Calu3 (cell line): Measurements from ENCODE around the gene CLEC4D. TPM values are rescaled to one million over a fixed set of nuclear protein-coding genes. Genes with fewer than 3 reads are reported as not detected.

Experiments
- BruUV-seq: library from RNA; stranded (reverse); fragments of 400-500 nt; replicated peaks from 2 replicates; lab custom pipeline; 2021; lab: Mats Ljungman, UMichigan
- CTCF ChIA-PET: fragments of 300-600 bp; sonication (Branson Sonifier 250); formaldehyde crosslinking; loops from one replicate; lab custom pipeline; 2022; ENCODE audit warnings: antibody characterized with exemption; lab: Charles Lee
- DNase-seq: peaks from one replicate; pipeline ENCODE4 v3.0.0; 2022
- H3K27ac Mint-ChIP-seq: one replicate; pipeline ENCODE4 v1.8.0; 2022; ENCODE audit warnings: mixed read lengths; ENCODE audit not compliant: unreplicated experiment
- H3K27me3 Mint-ChIP-seq: one replicate; pipeline ENCODE4 v1.8.0; 2022; ENCODE audit warnings: mixed read lengths; ENCODE audit not compliant: unreplicated experiment
- H3K36me3 Mint-ChIP-seq: one replicate; pipeline ENCODE4 v1.8.0; 2022; ENCODE audit warnings: mild to moderate bottlenecking, moderate library complexity, mixed read lengths; ENCODE audit not compliant: insufficient read depth, unreplicated experiment
- H3K4me1 Mint-ChIP-seq: one replicate; pipeline ENCODE4 v1.8.0; 2022; ENCODE audit warnings: mild to moderate bottlenecking, low read depth, mixed read lengths; ENCODE audit not compliant: unreplicated experiment
- H3K4me3 Mint-ChIP-seq: one replicate; pipeline ENCODE4 v1.8.0; 2022; ENCODE audit warnings: mild to moderate bottlenecking, low read depth, moderate library complexity, mixed read lengths; ENCODE audit not compliant: unreplicated experiment
- H3K9me3 Mint-ChIP-seq: one replicate; pipeline ENCODE4 v1.8.0; 2022; ENCODE audit warnings: low read depth, mixed read lengths; ENCODE audit not compliant: unreplicated experiment
- intact Hi-C: fragments of 100-400 bp; cut with micrococcal nuclease; formaldehyde crosslinking; loops from one replicate; pipeline ENCODE4 v1.10.0; 2022; ENCODE audit not compliant: unreplicated experiment
- total RNA-seq: library from RNA; stranded (reverse); gene quantifications from 2 replicates; pipeline ENCODE4 v1.2.3, GENCODE V29; 2022
- TF ChIP-seq, protein P1 (sequence below): fragments of 200-600 bp; IDR thresholded peaks from one replicate; pipeline ENCODE4 v1.8.0; 2022; ENCODE audit warnings: antibody characterized with exemption; ENCODE audit not compliant: unreplicated experiment

The CLEC4D gene
- total RNA-seq, 1 experiment from 2014 or later, result not detected

DNA sequence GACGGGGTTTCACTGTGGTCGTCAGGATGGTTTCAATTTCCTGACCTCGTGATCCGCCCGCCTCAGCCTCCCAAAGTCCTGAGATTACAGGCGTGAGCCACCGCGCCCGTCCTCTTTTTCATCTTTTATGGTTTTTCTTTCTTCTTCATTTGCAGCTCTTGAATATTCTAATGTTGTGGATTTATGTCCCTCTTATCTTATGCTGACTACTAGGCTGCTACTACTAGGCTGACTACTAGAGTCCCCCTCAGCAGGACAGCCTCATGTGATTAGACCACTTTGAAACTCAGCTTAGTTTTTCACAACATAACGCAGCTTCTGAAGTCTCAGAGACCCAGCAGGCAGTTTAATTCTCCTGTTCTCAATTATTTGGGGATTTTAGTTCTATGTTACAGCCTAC, 28.3 kb downstream of the CLEC4D start:
- TF ChIP-seq, protein P1, sequence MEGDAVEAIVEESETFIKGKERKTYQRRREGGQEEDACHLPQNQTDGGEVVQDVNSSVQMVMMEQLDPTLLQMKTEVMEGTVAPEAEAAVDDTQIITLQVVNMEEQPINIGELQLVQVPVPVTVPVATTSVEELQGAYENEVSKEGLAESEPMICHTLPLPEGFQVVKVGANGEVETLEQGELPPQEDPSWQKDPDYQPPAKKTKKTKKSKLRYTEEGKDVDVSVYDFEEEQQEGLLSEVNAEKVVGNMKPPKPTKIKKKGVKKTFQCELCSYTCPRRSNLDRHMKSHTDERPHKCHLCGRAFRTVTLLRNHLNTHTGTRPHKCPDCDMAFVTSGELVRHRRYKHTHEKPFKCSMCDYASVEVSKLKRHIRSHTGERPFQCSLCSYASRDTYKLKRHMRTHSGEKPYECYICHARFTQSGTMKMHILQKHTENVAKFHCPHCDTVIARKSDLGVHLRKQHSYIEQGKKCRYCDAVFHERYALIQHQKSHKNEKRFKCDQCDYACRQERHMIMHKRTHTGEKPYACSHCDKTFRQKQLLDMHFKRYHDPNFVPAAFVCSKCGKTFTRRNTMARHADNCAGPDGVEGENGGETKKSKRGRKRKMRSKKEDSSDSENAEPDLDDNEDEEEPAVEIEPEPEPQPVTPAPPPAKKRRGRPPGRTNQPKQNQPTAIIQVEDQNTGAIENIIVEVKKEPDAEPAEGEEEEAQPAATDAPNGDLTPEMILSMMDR, result no peak
- Mint-ChIP-seq H3K4me3 (no peak overlapping the region), H3K27me3 (peaks cover 16% of the 10 kb centered on the region), H3K9me3 (no peaks in the 10 kb centered on the region), H3K4me1 (peaks cover 10% of the 10 kb centered on the region), H3K27ac (no peak overlapping the region), H3K36me3 (no peaks in the 10 kb centered on the region)
- intact Hi-C loops, result loop anchor here (5.0 to 10.0 kb wide), 2 partner anchors 353 to 506 kb away; no protein-coding TSS in a partner anchor
- CTCF ChIA-PET, result interaction anchor here (1.1 kb wide), 1 partner anchor 67 kb away, joined by 6 read pairs; no protein-coding TSS in a partner anchor
- no peak for DNase-seq
- no TSS peak for BruUV-seq

DNA sequence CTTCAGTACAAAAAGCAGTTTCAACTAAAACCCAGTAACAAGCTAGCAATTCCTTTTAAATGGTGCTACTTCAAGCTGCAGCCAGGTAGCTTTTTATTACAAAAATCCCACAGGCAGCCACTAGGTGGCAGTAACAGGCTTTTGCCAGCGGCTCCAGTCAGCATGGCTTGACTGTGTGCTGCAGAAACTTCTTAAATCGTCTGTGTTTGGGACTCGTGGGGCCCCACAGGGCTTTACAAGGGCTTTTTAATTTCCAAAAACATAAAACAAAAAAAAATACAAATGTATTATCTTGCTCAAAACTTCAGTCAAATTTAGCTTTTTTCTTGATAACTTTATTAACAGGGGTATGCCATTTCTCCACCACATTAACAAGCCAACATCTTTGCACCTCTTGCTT, 31.0 kb downstream of the CLEC4D start:
- H3K36me3 Mint-ChIP-seq, result no peaks in the 10 kb centered on the region
- intact Hi-C loops, result loop anchor here (1.0 to 10.0 kb wide), 3 partner anchors 64 to 503 kb away; no protein-coding TSS in a partner anchor
- no peak overlapping the region for H3K27ac Mint-ChIP-seq
- H3K4me1 Mint-ChIP-seq, result peaks cover 10% of the 10 kb centered on the region
- H3K9me3 Mint-ChIP-seq, result no peaks in the 10 kb centered on the region
- peaks cover 30% of the 10 kb centered on the region for H3K27me3 Mint-ChIP-seq
- CTCF ChIA-PET, result interaction anchor here (0.6 to 1.3 kb wide), 15 partner anchors 10 to 505 kb away, joined by 3 to 31 read pairs (median 5); partner anchors contain the start of gene M6PR
- DNase-seq, result peak; percentile 76
- H3K4me3 Mint-ChIP-seq, result no peak overlapping the region
- no TSS peak for BruUV-seq
- TF ChIP-seq, protein P1, result peak; percentile 83

DNA sequence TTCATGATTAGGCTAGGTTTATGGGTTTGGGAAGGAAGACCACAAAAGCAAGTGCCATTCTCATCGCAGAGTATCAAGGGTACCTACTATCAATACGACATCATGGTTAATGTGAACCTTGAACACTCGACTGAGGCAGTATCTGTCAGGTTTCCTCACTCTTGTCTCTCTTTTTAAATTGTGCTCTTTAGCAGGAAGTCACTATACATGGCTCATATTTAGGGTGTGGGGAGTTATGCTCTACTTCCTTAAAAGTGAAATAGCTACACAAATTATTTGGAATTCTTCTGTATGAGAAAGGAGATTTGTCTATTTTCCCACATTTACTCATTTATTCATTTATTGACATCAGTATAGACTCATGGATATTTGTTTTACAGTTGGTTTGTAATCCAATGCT, 33.3 kb downstream of the CLEC4D start:
- no peaks in the 10 kb centered on the region for H3K9me3 Mint-ChIP-seq
- TF ChIP-seq, protein P1, result no peak
- BruUV-seq, result no TSS peak
- H3K36me3 Mint-ChIP-seq, result no peaks in the 10 kb centered on the region
- intact Hi-C loops, result loop anchor here (10.0 kb wide), 1 partner anchor 348 kb away; no protein-coding TSS in a partner anchor
- H3K27ac Mint-ChIP-seq, result no peak overlapping the region
- CTCF ChIA-PET, result interaction anchor here (1.7 kb wide), 1 partner anchor 63 kb away, joined by 7 read pairs; no protein-coding TSS in a partner anchor
- no peak overlapping the region for H3K4me3 Mint-ChIP-seq
- H3K27me3 Mint-ChIP-seq, result peaks cover 16% of the 10 kb centered on the region
- DNase-seq, result no peak
- H3K4me1 Mint-ChIP-seq, result no peaks in the 10 kb centered on the region

DNA sequence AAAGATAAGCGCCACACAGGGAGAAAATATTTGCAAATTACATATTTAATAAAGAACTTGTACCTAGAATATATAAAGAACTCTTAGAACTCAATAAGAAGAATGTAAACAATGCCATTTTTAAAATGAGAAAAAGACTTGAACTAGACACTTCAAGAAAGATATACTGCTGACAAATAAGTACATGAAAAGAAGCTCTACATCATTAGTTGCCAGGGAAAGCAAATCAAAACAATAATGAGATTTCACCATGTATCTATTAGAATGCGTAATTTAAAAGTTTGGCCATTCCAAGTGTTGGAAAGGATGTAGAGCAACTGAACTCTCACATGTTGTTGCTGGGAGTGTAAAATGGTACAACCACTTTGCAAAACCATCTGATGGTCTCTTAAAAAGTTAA, 34.3 kb downstream of the CLEC4D start:
- CTCF ChIA-PET, result interaction anchor here (1.7 kb wide), 1 partner anchor 62 kb away, joined by 7 read pairs; no protein-coding TSS in a partner anchor
- Mint-ChIP-seq H3K36me3 (no peaks in the 10 kb centered on the region), H3K9me3 (no peaks in the 10 kb centered on the region), H3K4me3 (no peak overlapping the region), H3K27me3 (peaks cover 15% of the 10 kb centered on the region), H3K27ac (no peak overlapping the region), H3K4me1 (no peaks in the 10 kb centered on the region)
- TF ChIP-seq, protein P1, result no peak
- BruUV-seq, result no TSS peak
- DNase-seq, result no peak
- intact Hi-C loops, result loop anchor here (10.0 kb wide), 1 partner anchor 347 kb away; no protein-coding TSS in a partner anchor
